ENCODE measurements around the gene S100PBP.
"Not testable (repeated sequence)": the region's sequence is repeated elsewhere in the genome, so short reads cannot be mapped to it uniquely, and the experiment has no call there.

Gene S100PBP

DNA sequence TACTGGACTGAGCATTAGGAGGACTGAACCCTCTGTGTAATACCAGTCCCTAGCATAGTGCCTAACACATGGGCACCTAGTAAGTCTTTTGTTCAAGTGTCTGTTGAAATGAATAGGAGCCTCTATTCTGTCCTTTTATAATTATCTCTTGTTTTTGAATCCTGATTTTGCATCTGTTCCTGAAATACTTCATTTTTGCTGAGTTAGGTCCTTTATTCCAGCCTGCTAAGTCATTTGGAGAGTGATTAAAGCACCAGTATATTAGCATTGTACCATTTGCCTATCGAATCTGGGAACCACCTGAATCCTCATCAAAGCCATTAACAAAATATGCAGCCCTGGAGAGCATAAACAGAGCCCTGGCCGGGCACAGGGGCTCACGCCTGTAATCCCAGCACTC is 32.6 kb upstream of the S100PBP start:
- DNase-seq (ENCODE audit: low spot score) = no peak

GRCh38 chr1:32786856-32787255 is 30.6 kb upstream of the S100PBP start:
- DNase-seq (ENCODE audit: low spot score) = peak; percentile 20

- peak; percentile 84 for DNase-seq (ENCODE audit: low spot score)
Measured at GRCh38 chr1:32789356-32789755, 28.1 kb upstream of the S100PBP start.

- peak; percentile 36 for DNase-seq (ENCODE audit: low spot score)
Measured at GRCh38 chr1:32791881-32792280, 25.6 kb upstream of the S100PBP start.

DNA sequence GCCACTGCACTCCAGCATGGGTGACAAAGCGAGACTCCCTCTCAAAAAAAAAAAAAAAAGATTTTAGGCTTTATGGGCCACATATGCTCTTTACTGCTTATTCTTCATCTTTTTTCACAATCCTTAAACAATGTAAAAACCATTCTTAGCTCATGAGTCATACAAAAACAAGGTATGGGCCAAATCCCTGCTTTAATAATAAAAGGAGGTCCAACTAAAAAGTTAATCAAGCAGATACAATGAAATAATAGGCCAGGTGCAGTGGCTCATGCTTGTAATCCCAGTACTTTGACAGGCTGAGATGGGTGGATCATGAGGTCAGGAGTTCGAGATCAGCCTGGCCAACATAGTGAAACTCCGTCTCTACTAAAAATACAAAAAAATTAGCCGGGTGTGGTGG is 21.7 kb upstream of the S100PBP start:
- DNase-seq (ENCODE audit: low spot score) = peak; percentile 30

DNA sequence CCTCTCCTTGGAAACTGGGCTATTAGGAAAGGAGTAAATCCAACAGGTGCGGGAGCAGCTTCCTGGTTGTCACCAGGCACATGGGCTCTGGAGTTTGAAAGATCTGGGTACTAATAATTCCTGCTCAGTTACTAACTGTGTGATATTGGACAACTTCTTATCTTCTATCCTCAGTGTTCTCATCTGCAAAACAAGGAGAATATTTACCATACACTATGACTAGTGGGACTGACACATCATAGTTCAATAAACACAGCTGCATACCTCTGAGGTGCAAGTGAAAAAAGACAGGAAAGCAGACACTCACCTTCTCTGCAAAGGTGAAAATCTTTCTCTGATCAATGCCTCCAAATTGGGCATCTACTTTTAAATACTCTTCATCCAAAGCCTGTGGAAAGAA is 20.0 kb upstream of the S100PBP start:
- DNase-seq (ENCODE audit: low spot score) = no peak

DNA sequence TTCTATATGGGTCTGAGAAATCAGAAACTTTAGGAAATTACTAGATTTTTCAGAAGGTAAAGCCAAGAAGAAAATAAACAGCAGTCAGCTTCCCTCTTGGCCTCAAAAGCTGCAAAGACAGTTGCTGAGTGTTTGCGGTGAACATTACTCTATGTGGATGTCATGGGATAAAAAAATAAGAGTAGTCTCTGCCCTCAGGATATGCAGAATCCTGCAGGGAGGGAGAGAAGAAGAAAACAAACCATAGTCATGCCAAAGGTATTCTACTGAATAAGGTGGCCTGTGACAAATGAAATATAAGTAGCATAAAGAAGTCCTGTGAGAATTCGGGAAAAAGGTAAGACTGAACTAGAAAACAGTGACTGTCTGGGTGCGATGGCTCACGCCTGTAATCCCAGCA is 19.3 kb upstream of the S100PBP start:
- DNase-seq (ENCODE audit: low spot score) = no peak

DNA sequence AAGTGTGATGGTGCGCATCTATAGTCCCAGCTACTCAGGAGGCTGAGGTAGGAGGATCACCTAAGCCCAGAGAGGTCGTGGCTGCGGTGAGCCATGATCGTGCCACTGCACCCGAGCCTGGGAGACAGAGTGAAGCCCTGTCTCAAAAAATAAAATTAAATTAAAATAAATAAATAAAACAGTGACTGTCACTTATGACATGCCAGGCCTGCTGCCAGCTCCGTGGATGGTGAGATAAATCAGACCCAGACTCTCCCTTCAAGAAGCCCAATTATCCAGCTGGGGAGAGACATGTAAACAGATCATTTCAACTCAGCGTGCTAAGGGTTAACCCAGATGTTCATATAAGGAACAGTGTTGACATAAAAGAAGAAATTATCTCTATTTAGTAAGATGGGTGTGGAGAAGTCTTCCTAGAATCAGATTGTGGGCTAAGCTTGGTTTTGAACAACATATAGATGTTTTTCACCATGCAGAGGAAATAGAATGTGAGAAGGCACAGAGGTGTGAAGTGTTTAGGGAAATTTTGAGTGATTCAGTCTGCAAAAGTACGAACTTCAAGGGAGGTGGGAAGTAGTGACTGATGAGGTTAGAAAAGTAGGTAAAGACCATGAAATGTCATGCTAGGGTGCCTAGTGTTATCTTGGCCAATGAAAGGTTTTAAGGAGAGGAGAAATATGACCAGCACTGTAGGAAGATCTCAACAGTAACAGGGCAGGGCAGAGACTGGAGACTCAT is 18.6 kb upstream of the S100PBP start:
- DNase-seq (ENCODE audit: low spot score) = no peak

- DNase-seq (ENCODE audit: low spot score) = no peak
Measured at GRCh38 chr1:32801096-32801715, 16.2 kb upstream of the S100PBP start.

- not testable (repeated sequence) for DNase-seq (ENCODE audit: low spot score)
Measured at GRCh38 chr1:32804460-32804859, 13.0 kb upstream of the S100PBP start.

DNA sequence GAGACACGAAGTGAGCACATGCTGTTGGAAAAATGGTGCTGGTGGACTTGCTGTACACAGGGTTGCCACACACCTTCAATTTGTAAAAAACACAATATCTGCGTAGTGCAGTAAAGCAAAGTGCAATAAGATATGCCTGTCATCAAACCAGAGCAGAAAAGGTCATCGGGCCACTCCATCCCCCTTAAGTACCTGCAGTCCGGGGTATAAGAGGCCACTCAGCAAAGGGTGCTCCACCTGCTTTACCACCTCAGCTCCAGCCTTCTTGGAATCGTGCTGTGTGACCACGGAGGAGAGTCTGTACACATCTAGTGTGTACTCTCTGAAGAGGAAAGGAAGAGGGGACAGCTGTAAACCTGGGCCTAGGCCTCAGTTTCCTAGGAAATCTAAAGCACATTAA is 11.2 kb upstream of the S100PBP start:
- no peak for DNase-seq (ENCODE audit: low spot score)

- no peak for DNase-seq (ENCODE audit: low spot score)
Measured at GRCh38 chr1:32806910-32807523, 10.4 kb upstream of the S100PBP start.

- no peak for DNase-seq (ENCODE audit: low spot score)
Measured at GRCh38 chr1:32808580-32808979, 8.9 kb upstream of the S100PBP start.

DNA sequence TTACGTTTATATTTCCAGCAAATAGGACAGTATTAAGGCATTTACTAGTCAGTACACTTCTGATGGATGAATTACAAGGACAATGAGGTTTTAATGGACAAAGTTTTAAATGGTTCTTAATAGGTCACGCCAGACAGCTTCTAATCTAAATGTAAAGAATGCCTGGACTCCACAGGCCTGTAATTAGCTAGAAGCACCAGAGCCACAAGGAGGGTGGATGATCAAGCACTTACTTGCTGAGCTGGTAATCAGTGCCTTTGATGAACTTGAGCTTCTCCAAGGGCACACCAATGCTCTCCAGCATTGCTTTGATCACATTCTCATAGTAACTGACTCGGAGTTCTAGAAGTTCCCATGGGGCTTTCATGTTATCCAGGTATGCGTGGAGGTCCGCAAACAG is 7.1 kb upstream of the S100PBP start:
- DNase-seq (ENCODE audit: low spot score) = no peak

GRCh38 chr1:32811265-32811664 is 6.2 kb upstream of the S100PBP start:
- DNase-seq (ENCODE audit: low spot score) = no peak

DNA sequence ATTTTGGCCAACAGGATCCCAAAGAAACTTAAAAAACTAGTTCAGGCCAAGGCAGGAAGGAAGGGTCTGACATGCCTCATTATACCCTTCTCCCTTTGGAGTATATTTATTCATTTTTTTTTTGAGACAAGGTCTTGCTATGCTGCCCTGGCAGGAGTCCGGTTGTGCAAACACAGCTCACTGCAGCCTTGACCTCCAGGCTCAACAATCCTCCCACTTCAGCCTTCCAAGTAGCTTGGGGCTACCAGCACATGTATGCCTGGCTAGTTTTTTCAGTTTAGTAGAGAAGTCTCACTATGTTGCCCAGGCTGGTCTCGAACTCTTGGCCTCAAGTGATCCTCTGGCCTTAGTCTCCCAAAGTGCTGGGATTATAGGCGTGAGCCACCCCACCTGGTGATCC is 5.5 kb upstream of the S100PBP start:
- DNase-seq (ENCODE audit: low spot score) = no peak

DNA sequence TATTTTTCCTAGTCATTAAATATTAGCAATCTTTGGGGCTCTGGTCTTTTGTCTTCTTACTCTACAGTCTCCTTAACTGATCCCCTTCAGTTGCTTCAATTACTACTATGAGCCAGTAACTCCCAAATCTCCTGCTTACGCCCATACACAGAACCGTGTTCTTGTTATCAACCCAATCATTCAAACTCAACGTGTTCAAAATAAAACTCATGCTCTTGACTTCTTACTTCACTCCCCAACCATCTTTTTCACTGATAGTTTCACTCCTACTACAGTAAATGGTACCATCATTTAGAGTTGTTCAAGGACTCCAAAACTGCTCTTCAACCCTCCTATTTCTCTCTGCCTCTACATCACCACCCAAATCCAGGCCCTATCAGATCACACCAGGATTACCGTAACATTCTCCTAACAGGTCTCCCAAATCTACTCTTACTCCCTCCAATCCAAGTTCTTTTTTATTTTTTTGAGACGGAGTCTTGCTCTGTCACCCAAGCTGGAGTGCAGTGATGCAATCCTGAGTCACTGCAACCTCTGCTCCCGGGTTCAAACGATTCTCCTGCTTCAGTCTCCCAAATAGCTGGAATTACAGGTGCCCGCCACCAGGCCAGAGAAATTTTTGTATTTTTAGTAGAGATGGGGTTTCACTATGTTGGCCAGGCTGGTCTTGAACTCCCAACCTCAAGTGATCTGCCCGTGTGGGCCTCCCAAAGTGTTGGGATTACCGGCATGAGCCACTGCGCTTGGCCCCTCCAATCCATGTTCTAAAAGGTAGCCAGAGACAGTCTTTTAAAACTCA is 3.3 kb upstream of the S100PBP start:
- DNase-seq (ENCODE audit: low spot score) = no peak

GRCh38 chr1:32816676-32817158 is 736 bp upstream of the S100PBP start:
- peak; percentile 52 for DNase-seq (ENCODE audit: low spot score)

GRCh38 chr1:32817815-32818786 is 648 bp downstream of the S100PBP start:
- peak; percentile 77 for DNase-seq (ENCODE audit: low spot score)

GRCh38 chr1:32818804-32819541 is 1.5 kb downstream of the S100PBP start:
- DNase-seq (ENCODE audit: low spot score) = no peak

- no peak for DNase-seq (ENCODE audit: low spot score)
Measured at GRCh38 chr1:32825181-32825580, 7.7 kb downstream of the S100PBP start.

Measured in AG20443 (cell line).